Transverse colon (tissue), 4 donors: Measurements from ENCODE around the gene PSMD5. TPM values are rescaled to one million over a fixed set of nuclear protein-coding genes. Genes with fewer than 3 reads are reported as not detected.

Source experiments
- DNase-seq: peaks from one replicate; pipeline ENCODE4 v3.0.0-alpha.2; 2019
- H3K27ac ChIP-seq, 4 donors: fragments of 200-600 bp; sonication (generic); 2 replicates each; pipeline ENCODE4 v1.5.1; 2016 to 2018; ENCODE audit warnings: inconsistent platforms in 4 of 4
- H3K27me3 ChIP-seq: fragments of 200-600 bp; sonication (generic); 2 replicates; pipeline ENCODE4 v1.5.1; 2017; ENCODE audit warnings: inconsistent platforms
- H3K36me3 ChIP-seq, 4 donors: fragments of 200-600 bp; sonication (generic); 2 replicates each; pipeline ENCODE4 v1.5.1; 2017 to 2019; ENCODE audit warnings: inconsistent platforms in 4 of 4
- H3K4me1 ChIP-seq, 4 donors: fragments of 200-600 bp; sonication (generic); 2 replicates each; pipeline ENCODE4 v1.5.1; 2017 to 2020; ENCODE audit warnings: inconsistent platforms in 4 of 4
- H3K4me3 ChIP-seq, 4 donors: fragments of 200-600 bp; sonication (generic); 1 replicate in 1 of 4; 2 replicates in 3 of 4; pipeline versions ENCODE4 v1.5.1 to v1.6.1; 2017 to 2019; ENCODE audit warnings: inconsistent platforms in 4 of 4
- H3K9me3 ChIP-seq, 2 donors: fragments of 200-600 bp; sonication (generic); 2 replicates each; pipeline ENCODE4 v1.5.1; 2017 to 2019; ENCODE audit warnings: inconsistent platforms in 2 of 2
- EP300 ChIP-seq: sonication (generic); formaldehyde crosslinking; IDR thresholded peaks from one replicate; pipeline ENCODE4 v1.6.1; 2017; ENCODE audit warnings: antibody characterized with exemption, low read depth
- POLR2A ChIP-seq: fragments of 450-650 bp; IDR thresholded peaks from one replicate; pipeline ENCODE4 v1.6.1; 2016; ENCODE audit warnings: antibody characterized with exemption, mild to moderate bottlenecking, moderate library complexity
- POLR2AphosphoS5 ChIP-seq, 3 donors: sonication (generic); formaldehyde crosslinking; IDR thresholded peaks; one replicate each; pipeline ENCODE4 v1.6.1; 2016; ENCODE audit warnings: antibody characterized with exemption in 3 of 3
- WGBS, 2 donors: methylation state at CpG; one replicate each; pipeline ENCODE4 v1.1.5; 2018; ENCODE audit warnings: low coverage in 1 of 2; 5-methylcytosine and 5-hydroxymethylcytosine counted together
- in situ Hi-C, 4 donors: fragments of 200-750 bp; cut with MboI; loops; one replicate each; pipeline versions ENCODE4 v1.15.0 to v1.15.1; 2017; ENCODE audit warnings: low sequenced_read_pairs in 3 of 4, low pct_ligation_motif_present in 1 of 4, low pct_unique_long_range_greater_than_20kb in 1 of 4
- intact Hi-C: fragments of 100-400 bp; cut with DNase I; formaldehyde crosslinking; loops from one replicate; pipeline ENCODE4 v1.15.1; 2023; ENCODE audit warnings: low total_unique reads
- total RNA-seq, 4 donors: library from RNA; depleted of rRNA; stranded (reverse); fragments of >200 nt; gene quantifications; one replicate each; pipeline ENCODE4 v1.1.0, GENCODE V29; 2016
- TF ChIP-seq, protein P1 (sequence below), 5 experiments: fragments of 200-600 bp in 3 of 5; fragments of 450-650 bp in 2 of 5; sonication (generic) in 3 of 5; IDR thresholded peaks; 1 replicate in 2 of 5; 2 replicates in 3 of 5; pipeline ENCODE4 v1.5.1; 2016 to 2017; ENCODE audit warnings: antibody characterized with exemption in 5 of 5, inconsistent platforms in 3 of 5, mild to moderate bottlenecking in 2 of 5, moderate library complexity in 1 of 5

PSMD5 gene
- total RNA-seq, 4 donors from 2014 or later, result 25.3 to 36.6 (median 28.7) TPM

DNA sequence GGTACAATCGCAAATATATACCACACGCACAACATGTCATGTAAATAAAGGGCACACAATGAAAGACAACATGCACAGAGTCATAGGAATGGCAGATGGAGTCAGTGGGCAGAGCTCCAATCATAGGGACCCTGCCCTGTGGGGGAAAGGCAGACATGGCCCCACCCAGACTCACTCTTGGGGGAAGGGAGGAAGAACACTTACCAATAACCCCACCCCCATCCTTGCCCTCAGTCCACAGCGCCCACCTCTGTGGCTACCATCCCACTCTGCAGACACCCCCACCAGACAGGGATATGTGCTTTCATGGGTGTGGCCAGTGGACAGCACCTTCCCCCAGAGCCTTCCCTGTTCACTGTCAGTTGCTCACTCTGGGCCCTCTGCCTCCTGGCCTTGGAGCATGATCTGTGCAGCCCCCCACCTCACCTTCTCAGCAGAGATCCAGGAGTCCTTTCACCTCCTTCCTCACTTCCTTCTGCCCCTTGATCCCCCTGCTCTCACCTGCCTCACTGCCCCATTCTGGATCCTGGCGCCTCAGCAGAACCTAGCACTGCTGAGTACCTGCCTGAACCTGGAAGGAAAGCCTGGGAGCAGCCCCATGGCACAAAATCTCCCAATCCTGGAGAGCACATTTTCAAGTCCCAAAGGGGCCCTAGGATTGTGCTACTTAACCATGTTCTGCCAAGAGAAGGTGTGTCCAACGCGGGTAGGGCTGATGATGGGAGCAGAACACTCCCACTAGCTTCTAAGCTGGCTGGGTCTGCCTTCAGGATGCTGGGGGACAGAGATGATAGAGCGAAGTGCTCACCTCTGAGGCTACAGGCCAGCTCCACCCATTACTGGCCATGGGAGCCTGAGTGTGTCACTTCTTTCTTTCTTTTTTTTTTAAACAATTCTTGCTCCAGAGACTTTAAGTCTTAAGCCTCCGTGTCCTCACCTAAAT, 35.7 kb upstream of the PSMD5 start:
- no peak for DNase-seq
- in situ Hi-C loops, result no loop called here
- H3K4me1 ChIP-seq, result peaks cover 3 to 28% (median 18%) of the 10 kb centered on the region in 4 donors

GRCh38 chr9:120877276-120878034, 34.7 kb upstream of the PSMD5 start:
- Histone ChIP-seq H3K4me3 (peak overlapping the region; percentile 45 to 78 (median 68)), H3K27ac (peak overlapping the region; percentile 87 to 96 (median 95)), H3K4me1 (peaks cover 3 to 26% (median 18%) of the 10 kb centered on the region in 4 donors), H3K27me3 (no peaks in the 10 kb centered on the region), H3K9me3 (no peaks in the 10 kb centered on the region), H3K36me3 (no peaks in the 10 kb centered on the region)
- no peak for TF ChIP-seq EP300
- TF ChIP-seq, protein P1, sequence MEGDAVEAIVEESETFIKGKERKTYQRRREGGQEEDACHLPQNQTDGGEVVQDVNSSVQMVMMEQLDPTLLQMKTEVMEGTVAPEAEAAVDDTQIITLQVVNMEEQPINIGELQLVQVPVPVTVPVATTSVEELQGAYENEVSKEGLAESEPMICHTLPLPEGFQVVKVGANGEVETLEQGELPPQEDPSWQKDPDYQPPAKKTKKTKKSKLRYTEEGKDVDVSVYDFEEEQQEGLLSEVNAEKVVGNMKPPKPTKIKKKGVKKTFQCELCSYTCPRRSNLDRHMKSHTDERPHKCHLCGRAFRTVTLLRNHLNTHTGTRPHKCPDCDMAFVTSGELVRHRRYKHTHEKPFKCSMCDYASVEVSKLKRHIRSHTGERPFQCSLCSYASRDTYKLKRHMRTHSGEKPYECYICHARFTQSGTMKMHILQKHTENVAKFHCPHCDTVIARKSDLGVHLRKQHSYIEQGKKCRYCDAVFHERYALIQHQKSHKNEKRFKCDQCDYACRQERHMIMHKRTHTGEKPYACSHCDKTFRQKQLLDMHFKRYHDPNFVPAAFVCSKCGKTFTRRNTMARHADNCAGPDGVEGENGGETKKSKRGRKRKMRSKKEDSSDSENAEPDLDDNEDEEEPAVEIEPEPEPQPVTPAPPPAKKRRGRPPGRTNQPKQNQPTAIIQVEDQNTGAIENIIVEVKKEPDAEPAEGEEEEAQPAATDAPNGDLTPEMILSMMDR (IDR thresholded peaks at IDR 0.05), result no peak
- peak; percentile 34 for TF ChIP-seq POLR2A
- peak in 1 of 3 donors; percentile 45 for TF ChIP-seq POLR2AphosphoS5 (IDR thresholded peaks at IDR 0.05)
- peak; percentile 68 for DNase-seq
- WGBS, 2 donors, result 1 to 8% methylated on average over 2 to 46 of the region's 63 CpGs
- intact Hi-C loops (loop anchor here (2.0 kb wide), 1 partner anchor 57 kb away; no protein-coding TSS in a partner anchor), in situ Hi-C loops (no loop called here)

More for the DNA sequence above, 35.7 kb upstream of the PSMD5 start:
- peak overlapping the region in 1 of 4 donors; percentile 66 for H3K4me3 ChIP-seq
- no peaks in the 10 kb centered on the region for H3K36me3 ChIP-seq
- peak overlapping the region; percentile 87 to 96 (median 95) for H3K27ac ChIP-seq
- intact Hi-C loops, result no loop called here
- H3K9me3 ChIP-seq, result no peaks in the 10 kb centered on the region
- no peaks in the 10 kb centered on the region for H3K27me3 ChIP-seq
- TF ChIP-seq POLR2A (no peak), EP300 (no peak), POLR2AphosphoS5 (IDR thresholded peaks at IDR 0.05) (no peak)
- TF ChIP-seq, protein P1 (IDR thresholded peaks at IDR 0.05), result no peak
- WGBS, 2 donors, result 61 to 80% methylated on average over 4 to 8 of the region's 8 CpGs

GRCh38 chr9:120876842-120877240, 34.1 kb upstream of the PSMD5 start, which contains the start of gene PHF19:
Gene PHF19 (minus strand): TSS chr9:120877188. CDS start chr9:120874741, 2,447 bp downstream.
- H3K27ac ChIP-seq, result peak within 1 kb of the TSS; percentile 87 to 96 (median 95)
- no peaks in the 10 kb centered on the region for H3K27me3 ChIP-seq
- no peaks in the 10 kb centered on the region for H3K36me3 ChIP-seq
- peaks cover 3 to 26% (median 18%) of the 10 kb centered on the region in 4 donors for H3K4me1 ChIP-seq
- in situ Hi-C loops (no loop called here), intact Hi-C loops (loop anchor here (2.0 kb wide), 1 partner anchor 58 kb away; no protein-coding TSS in a partner anchor)
- peak within 1 kb of the TSS; percentile 63 to 78 (median 68) for H3K4me3 ChIP-seq
- DNase-seq, result no peak
- no peak for TF ChIP-seq POLR2A
- TF ChIP-seq, protein P1 (IDR thresholded peaks at IDR 0.05), result no peak
- H3K9me3 ChIP-seq, result no peaks in the 10 kb centered on the region
- WGBS, 2 donors, result 0% methylated on average over 19 of the region's 45 CpGs; no CpG with 5 or more reads in 1 of the 2 donors
